AG09319 (cell line): Measurements from ENCODE around the gene CEBPG.

Experiments used
- DNase-seq: peaks from one replicate; pipeline ENCODE4 v3.0.0-alpha.2; 2010; ENCODE audit warnings: low read depth; ENCODE audit errors: extremely low read depth
- CTCF ChIP-seq: IDR thresholded peaks from 2 replicates; pipeline ENCODE4 v1.5.1; 2011; ENCODE audit warnings: low read depth, mild to moderate bottlenecking, inconsistent platforms, low read length, moderate library complexity

The CEBPG gene

GRCh38 chr19:33422369-33423180 lies 49.1 kb downstream of the CEBPG start:
- no peak for TF ChIP-seq CTCF
- no peak for DNase-seq

GRCh38 chr19:33424181-33424580 lies 50.7 kb downstream of the CEBPG start:
- no peak for TF ChIP-seq CTCF
- no peak for DNase-seq

GRCh38 chr19:33426621-33427361 lies 53.3 kb downstream of the CEBPG start:
- TF ChIP-seq CTCF, result no peak
- no peak for DNase-seq

- DNase-seq, result no peak
- TF ChIP-seq CTCF, result no peak
Measured at GRCh38 chr19:33427801-33428626, 54.5 kb downstream of the CEBPG start.

- DNase-seq, result no peak
- TF ChIP-seq CTCF, result no peak
Measured at GRCh38 chr19:33428627-33429125, 55.2 kb downstream of the CEBPG start.

GRCh38 chr19:33429891-33430673 lies 56.6 kb downstream of the CEBPG start:
- no peak for DNase-seq
- no peak for TF ChIP-seq CTCF
